Glomerular endothelial cell (primary cell): ENCODE measurements around the gene MYF6. TPM values are rescaled to one million over a fixed set of nuclear protein-coding genes. Genes with fewer than 3 reads are reported as not detected.

ENCODE experiments used
- DNase-seq: peaks from one replicate; pipeline ENCODE4 v3.0.0-alpha.2; 2011; ENCODE audit warnings: low read depth, low spot score; ENCODE audit errors: extremely low read depth
- total RNA-seq: library from RNA; depleted of rRNA; stranded (reverse); fragments of >200 nt; gene quantifications from 2 replicates; pipeline ENCODE4 v1.2.3, GENCODE V29; 2015

The MYF6 gene
- total RNA-seq, 1 donor from 2014 or later = not detected

- DNase-seq = no peak
These were observed 42.0 kb downstream of the MYF6 start for GRCh38 chr12:80749456-80749855.

GRCh38 chr12:80752464-80752863, 45.0 kb downstream of the MYF6 start:
- no peak for DNase-seq

- no peak for DNase-seq
These were observed 46.8 kb downstream of the MYF6 start for GRCh38 chr12:80754274-80754673.

- no peak for DNase-seq
These were observed 49.4 kb downstream of the MYF6 start for GRCh38 chr12:80756875-80757274.

Other genes starting within 250 kb of the MYF6 start
- not detected in 2 replicates for gene MYF5, start 9.3 kb downstream of the MYF6 start, total RNA-seq
- gene LIN7A, start 230.3 kb downstream of the MYF6 start, total RNA-seq = 1.7 and 2.6 TPM in 2 replicates